Activated CD8-positive, alpha-beta memory T cell treated with anti-CD3 and anti-CD28 coated beads, Interleukin-2, amount 10 ng/mL, durations not matched to agents 7 days and 5 days (primary cell): ENCODE data around the gene SBF2. TPM values are rescaled to one million over a fixed set of nuclear protein-coding genes. Genes with fewer than 3 reads are reported as not detected.

ENCODE experiments used
- ATAC-seq: fragments of 150-1000 bp; cut with Tn5 transposase; one replicate; pipeline ENCODE4 v1.10.0; 2021; ENCODE audit warnings: moderate library complexity
- CTCF ChIA-PET: fragments of 350-600 bp; sonication (Branson Sonifier 250); formaldehyde crosslinking; loops from one replicate; lab custom pipeline; 2021; ENCODE audit warnings: antibody characterized with exemption; lab: Charles Lee
- DNase-seq: peaks from one replicate; pipeline ENCODE4 v3.0.0-alpha.2; 2020
- H3K27ac Mint-ChIP-seq: one replicate; pipeline ENCODE4 v1.8.0; 2021; ENCODE audit warnings: mild to moderate bottlenecking, mixed read lengths
- H3K27me3 Mint-ChIP-seq: one replicate; pipeline ENCODE4 v1.8.0; 2021; ENCODE audit warnings: mixed read lengths
- H3K36me3 Mint-ChIP-seq: one replicate; pipeline ENCODE4 v1.8.0; 2021; ENCODE audit warnings: mild to moderate bottlenecking, mixed read lengths
- H3K4me1 Mint-ChIP-seq: one replicate; pipeline ENCODE4 v1.8.0; 2021; ENCODE audit warnings: mixed read lengths
- H3K4me3 Mint-ChIP-seq: one replicate; pipeline ENCODE4 v1.8.0; 2021; ENCODE audit warnings: mild to moderate bottlenecking, moderate library complexity, mixed read lengths
- H3K9me3 Mint-ChIP-seq: one replicate; pipeline ENCODE4 v1.8.0; 2022; ENCODE audit warnings: low read depth, mixed read lengths
- total RNA-seq, 2 experiments: library from RNA; stranded (reverse); gene quantifications; one replicate each; pipeline ENCODE4 v1.2.3, GENCODE V29; 2021

The SBF2 gene
- total RNA-seq, 2 experiments from 2014 or later = 4.6 to 8.3 TPM

DNA sequence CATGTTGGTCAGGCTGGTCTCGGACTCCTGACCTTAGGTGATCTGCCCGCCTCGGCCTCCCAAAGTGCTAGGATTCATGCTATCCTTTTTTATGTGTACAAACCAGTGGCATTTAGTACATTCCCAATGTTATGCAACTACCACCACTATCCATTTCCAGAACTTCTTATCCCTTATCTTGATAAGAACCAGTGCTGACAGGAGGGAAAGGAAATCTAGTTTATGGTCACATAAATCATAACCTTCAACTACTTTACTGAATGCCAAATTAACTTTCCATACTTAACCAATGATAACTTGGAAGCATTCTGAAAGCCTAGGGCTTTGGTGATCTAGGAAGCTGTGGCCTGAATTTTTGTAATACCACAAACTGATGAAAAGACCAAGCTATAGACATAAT lies 459.7 kb downstream of the SBF2 start:
- no peaks in the 10 kb centered on the region for H3K9me3 Mint-ChIP-seq
- peaks cover 6% of the 10 kb centered on the region for H3K4me1 Mint-ChIP-seq
- H3K36me3 Mint-ChIP-seq = peaks cover under 1% of the 10 kb centered on the region
- no peaks in the 10 kb centered on the region for H3K27me3 Mint-ChIP-seq
- ATAC-seq (no peak), DNase-seq (no peak)
- CTCF ChIA-PET = no interaction called here
- no peak overlapping the region for H3K27ac Mint-ChIP-seq
- no peak overlapping the region for H3K4me3 Mint-ChIP-seq

DNA sequence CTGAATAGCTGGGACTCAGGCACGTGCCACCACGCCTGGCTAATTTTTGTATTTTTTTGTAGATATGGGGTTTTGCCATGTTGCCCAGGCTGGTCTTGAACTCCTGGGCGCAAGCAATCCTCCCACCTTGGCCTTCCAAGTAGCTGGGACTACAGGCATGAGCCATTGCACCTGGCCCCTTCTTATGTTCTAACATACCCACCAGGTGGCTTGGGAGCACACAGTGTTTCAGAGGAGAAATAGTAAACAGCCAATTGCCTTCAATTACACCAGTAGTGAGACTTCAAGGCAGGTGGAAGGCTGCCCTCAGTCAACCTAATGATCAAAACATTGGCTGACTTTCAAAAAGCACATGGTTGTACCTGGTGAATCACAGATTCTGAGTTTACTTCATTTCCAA lies 462.9 kb downstream of the SBF2 start:
- CTCF ChIA-PET = interaction anchor here (0.7 to 1.0 kb wide), 2 partner anchors 72 to 77 kb away, joined by 3 read pairs; no protein-coding TSS in a partner anchor
- H3K4me1 Mint-ChIP-seq = no peaks in the 10 kb centered on the region
- H3K9me3 Mint-ChIP-seq = no peaks in the 10 kb centered on the region
- no peak overlapping the region for H3K27ac Mint-ChIP-seq
- no peak overlapping the region for H3K4me3 Mint-ChIP-seq
- H3K36me3 Mint-ChIP-seq = no peaks in the 10 kb centered on the region
- ATAC-seq (no peak), DNase-seq (no peak)
- H3K27me3 Mint-ChIP-seq = no peaks in the 10 kb centered on the region

DNA sequence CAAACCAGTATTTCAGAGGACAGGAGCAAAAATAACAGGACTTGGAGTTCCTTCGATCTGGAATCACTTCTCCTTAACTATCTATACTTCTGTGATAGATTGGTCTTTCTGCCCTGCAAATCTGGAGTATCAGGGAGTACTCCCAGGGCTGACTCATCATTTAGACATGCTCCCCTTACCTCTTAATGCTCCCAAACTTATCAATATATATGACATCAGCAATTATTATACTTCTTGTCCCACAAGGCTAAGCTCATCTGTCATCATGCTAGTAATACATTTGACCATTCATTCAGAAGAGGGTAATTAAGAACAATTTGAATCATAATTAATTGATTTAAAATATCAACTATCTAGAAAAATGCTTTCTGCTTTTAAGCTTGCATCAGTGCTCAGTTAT lies 466.3 kb downstream of the SBF2 start:
- H3K27ac Mint-ChIP-seq = no peak overlapping the region
- H3K4me3 Mint-ChIP-seq = no peak overlapping the region
- CTCF ChIA-PET = interaction anchor here (2.0 kb wide), 1 partner anchor 30 kb away, joined by 4 read pairs; no protein-coding TSS in a partner anchor
- H3K4me1 Mint-ChIP-seq = no peaks in the 10 kb centered on the region
- DNase-seq = no peak
- H3K36me3 Mint-ChIP-seq = no peaks in the 10 kb centered on the region
- H3K27me3 Mint-ChIP-seq = no peaks in the 10 kb centered on the region
- ATAC-seq = no peak
- no peaks in the 10 kb centered on the region for H3K9me3 Mint-ChIP-seq

DNA sequence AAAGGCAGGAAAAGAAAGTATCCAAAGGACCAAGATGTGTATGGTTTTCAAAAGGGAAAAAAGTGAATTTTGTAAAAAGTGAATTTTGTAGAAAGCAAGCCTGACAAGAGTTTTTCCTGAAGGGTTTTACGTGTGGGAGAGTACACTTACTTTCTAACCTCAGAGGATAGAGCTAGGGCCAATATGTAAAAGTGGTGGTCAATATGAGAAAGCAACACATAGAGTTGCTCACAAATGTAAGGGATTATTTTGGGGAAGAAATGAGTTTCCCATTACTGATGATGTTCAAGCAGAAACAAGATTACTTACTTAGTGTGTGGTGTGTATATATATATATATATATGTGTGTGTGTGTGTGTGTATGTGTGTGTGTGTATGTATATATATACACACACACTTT lies 467.6 kb downstream of the SBF2 start:
- H3K27ac Mint-ChIP-seq = no peak overlapping the region
- no peaks in the 10 kb centered on the region for H3K36me3 Mint-ChIP-seq
- no peak for DNase-seq
- H3K9me3 Mint-ChIP-seq = no peaks in the 10 kb centered on the region
- no peak overlapping the region for H3K4me3 Mint-ChIP-seq
- no peaks in the 10 kb centered on the region for H3K27me3 Mint-ChIP-seq
- ATAC-seq = no peak
- CTCF ChIA-PET = no interaction called here
- H3K4me1 Mint-ChIP-seq = no peaks in the 10 kb centered on the region

DNA sequence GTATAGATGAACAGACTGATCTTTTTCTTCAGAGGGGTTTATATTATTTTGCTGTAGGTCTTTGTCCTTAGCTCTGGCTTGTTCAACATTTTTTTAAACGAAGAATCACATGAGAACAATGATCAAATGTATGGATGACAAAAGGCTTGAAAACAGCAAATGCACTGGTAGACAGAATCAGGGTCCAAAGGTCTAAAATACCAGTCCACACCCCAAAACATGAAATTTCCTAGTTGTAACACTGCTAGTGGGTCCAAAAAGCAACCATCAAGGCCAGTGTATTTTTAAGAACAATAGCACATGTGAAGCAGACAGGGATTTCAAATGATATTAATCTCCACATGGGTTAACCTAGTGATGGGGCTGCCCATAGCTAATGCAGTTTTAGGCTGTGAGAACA lies 468.1 kb downstream of the SBF2 start:
- H3K36me3 Mint-ChIP-seq = no peaks in the 10 kb centered on the region
- ATAC-seq = no peak
- H3K9me3 Mint-ChIP-seq = no peaks in the 10 kb centered on the region
- H3K27ac Mint-ChIP-seq = no peak overlapping the region
- no peaks in the 10 kb centered on the region for H3K4me1 Mint-ChIP-seq
- no peak for DNase-seq
- no peak overlapping the region for H3K4me3 Mint-ChIP-seq
- CTCF ChIA-PET = no interaction called here
- H3K27me3 Mint-ChIP-seq = no peaks in the 10 kb centered on the region

DNA sequence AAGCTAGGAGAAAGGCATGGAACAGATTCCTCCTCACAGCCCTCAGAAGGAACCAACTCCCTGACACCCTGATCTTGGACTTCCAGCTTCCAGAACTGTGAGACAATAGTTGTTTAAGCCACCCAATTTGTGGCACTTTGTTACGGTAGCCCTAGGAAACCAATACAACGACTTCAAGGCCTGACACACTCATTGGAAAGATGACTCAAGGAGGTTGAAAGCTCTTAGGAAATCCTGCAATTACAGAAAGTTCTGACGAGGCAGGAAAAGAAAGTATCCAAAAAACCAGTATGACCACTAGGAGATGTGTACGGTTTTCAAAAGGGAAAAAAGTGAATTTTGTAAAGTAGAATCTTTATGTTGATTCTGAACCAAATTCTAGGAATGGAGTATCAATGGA lies 468.7 kb downstream of the SBF2 start:
- H3K27ac Mint-ChIP-seq = no peak overlapping the region

DNA sequence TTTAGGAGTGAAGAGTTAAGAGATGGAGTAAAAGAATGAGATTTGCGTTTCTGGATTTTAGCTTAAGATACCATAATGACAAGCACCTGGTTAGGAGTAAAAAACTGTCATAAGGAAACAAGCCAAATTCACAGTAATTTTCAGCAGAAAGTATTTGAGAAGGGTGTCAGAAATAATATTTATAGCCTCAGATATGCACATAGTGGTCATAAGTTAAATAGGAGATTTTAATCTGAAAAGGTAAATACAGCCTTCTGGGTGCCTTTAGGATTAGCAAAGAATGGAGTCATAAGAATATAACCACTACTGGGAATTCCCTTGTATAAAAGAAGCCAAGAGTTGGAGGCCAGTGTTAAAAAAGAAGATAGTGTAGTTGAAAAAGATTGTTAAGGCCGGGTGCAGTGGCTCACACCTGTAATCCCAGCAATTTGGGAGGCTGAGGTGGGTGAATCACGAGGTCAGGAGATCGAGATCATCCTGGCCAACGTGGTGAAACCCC lies 470.1 kb downstream of the SBF2 start:
- no peak for ATAC-seq
- no peak overlapping the region for H3K27ac Mint-ChIP-seq

More for the DNA sequence above, 468.7 kb downstream of the SBF2 start:
- Mint-ChIP-seq H3K27me3 (no peaks in the 10 kb centered on the region), H3K4me3 (no peak overlapping the region), H3K36me3 (no peaks in the 10 kb centered on the region), H3K4me1 (no peaks in the 10 kb centered on the region), H3K9me3 (no peaks in the 10 kb centered on the region)
- ATAC-seq (no peak), DNase-seq (no peak)
- CTCF ChIA-PET = no interaction called here

DNA sequence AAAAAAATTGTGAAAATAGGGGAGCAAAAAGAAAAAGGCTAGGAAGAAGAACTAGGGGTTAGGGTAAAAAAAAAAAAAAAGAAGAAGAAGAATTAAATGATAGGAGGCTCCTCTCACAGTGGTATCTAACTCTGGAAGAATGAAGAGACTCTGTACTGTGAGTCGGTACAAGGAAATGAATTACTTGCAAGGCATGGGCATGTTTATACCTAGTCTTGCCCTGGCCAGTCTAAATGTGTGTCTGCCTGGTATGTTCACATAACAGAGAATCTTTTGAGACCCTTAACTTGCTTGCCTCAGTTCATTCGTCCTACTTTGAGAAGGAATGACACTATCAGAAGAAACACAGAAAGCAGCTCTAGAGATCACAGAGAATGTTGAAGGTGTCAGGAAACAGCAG lies 470.6 kb downstream of the SBF2 start:
- Mint-ChIP-seq H3K4me1 (no peaks in the 10 kb centered on the region), H3K27me3 (no peaks in the 10 kb centered on the region), H3K4me3 (no peak overlapping the region), H3K36me3 (no peaks in the 10 kb centered on the region), H3K27ac (no peak overlapping the region), H3K9me3 (no peaks in the 10 kb centered on the region)
- CTCF ChIA-PET = no interaction called here
- no peak for ATAC-seq
- no peak for DNase-seq

More for the DNA sequence above, 470.1 kb downstream of the SBF2 start:
- DNase-seq = no peak
- no peaks in the 10 kb centered on the region for H3K4me1 Mint-ChIP-seq
- H3K36me3 Mint-ChIP-seq = no peaks in the 10 kb centered on the region
- no peaks in the 10 kb centered on the region for H3K27me3 Mint-ChIP-seq
- CTCF ChIA-PET = no interaction called here
- no peak overlapping the region for H3K4me3 Mint-ChIP-seq
- no peaks in the 10 kb centered on the region for H3K9me3 Mint-ChIP-seq

DNA sequence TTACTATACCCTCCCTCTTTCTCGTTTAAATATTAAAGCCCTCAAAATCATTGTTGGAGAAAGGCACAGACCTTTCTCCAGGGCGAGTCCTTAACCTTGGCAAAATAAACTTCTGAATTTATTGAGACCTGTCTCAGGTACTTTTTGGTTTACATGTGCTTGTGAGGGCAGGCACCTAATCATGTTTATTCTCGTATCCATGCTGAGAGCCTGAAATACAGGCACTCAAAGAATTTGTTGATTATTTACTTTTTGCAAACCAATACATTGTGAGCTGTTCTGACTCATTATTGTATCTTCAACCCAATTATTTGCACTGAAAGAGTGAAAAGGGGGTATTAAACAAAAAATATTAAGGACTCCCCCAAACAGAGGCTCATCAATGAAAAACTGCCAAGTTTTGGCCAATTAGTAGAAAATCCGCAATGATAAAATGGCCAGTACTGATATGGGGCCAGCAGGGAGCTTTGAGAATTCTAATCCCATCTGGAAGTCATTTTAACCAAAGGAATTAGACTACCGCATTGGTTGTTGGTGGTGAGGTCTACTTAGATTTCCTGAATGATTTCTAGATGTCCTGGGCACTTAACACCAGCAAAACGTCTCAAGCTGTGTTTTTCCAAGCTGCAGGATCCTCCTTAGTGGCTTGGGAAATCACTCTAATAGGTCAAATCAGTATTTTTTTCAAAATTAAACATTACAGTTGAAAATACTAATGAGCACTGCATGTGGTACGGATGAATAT lies 472.8 kb downstream of the SBF2 start:
- Mint-ChIP-seq H3K9me3 (no peaks in the 10 kb centered on the region), H3K4me1 (no peaks in the 10 kb centered on the region), H3K27ac (no peak overlapping the region), H3K27me3 (no peaks in the 10 kb centered on the region), H3K4me3 (no peak overlapping the region), H3K36me3 (no peaks in the 10 kb centered on the region)
- ATAC-seq (no peak), DNase-seq (no peak)
- CTCF ChIA-PET = interaction anchor here (1.0 kb wide), 1 partner anchor 63 kb away, joined by 3 read pairs; no protein-coding TSS in a partner anchor

DNA sequence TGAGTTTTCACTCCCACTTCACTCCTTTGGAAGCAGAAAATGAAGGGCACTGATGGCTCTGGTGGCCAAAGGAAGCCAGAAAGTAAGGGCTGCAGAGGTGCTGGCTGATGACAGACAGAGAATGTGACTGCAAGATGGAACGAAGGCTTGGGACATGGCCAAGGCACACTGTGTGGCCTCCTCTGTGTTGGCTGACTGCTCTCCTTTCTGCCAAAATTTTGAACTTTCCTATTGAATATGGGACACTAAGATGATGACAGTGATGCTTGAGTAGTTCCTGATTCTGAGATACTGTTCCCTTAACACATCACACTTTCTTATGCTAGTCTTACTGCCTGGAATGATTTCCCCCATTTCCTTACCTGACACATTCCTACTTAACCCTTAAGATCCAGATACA lies 473.8 kb downstream of the SBF2 start:
- Mint-ChIP-seq H3K36me3 (no peaks in the 10 kb centered on the region), H3K9me3 (no peaks in the 10 kb centered on the region), H3K4me3 (no peak overlapping the region), H3K4me1 (no peaks in the 10 kb centered on the region), H3K27me3 (no peaks in the 10 kb centered on the region), H3K27ac (no peak overlapping the region)
- DNase-seq (no peak), ATAC-seq (no peak)
- CTCF ChIA-PET = no interaction called here

DNA sequence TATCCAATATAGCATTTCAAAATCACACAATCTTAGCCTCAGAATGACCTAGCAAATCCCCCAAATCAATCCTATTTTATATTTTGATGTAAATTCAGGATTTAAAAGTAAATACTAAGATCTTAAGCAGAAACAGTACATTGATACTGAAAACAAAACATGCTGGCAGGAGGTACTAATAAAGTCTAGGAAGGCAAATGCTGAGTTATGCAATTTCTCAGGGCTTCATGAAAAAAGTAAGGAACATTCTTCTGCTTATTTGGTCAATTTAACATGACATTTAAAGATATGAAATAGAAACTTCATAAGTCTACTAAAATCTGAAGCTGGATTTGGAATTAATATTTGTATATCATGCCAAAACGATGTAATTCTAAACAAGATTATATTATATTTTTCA lies 476.8 kb downstream of the SBF2 start:
- H3K4me1 Mint-ChIP-seq = no peaks in the 10 kb centered on the region
- CTCF ChIA-PET = interaction anchor here (0.8 kb wide), 1 partner anchor 23 kb away, joined by 3 read pairs; no protein-coding TSS in a partner anchor

DNA sequence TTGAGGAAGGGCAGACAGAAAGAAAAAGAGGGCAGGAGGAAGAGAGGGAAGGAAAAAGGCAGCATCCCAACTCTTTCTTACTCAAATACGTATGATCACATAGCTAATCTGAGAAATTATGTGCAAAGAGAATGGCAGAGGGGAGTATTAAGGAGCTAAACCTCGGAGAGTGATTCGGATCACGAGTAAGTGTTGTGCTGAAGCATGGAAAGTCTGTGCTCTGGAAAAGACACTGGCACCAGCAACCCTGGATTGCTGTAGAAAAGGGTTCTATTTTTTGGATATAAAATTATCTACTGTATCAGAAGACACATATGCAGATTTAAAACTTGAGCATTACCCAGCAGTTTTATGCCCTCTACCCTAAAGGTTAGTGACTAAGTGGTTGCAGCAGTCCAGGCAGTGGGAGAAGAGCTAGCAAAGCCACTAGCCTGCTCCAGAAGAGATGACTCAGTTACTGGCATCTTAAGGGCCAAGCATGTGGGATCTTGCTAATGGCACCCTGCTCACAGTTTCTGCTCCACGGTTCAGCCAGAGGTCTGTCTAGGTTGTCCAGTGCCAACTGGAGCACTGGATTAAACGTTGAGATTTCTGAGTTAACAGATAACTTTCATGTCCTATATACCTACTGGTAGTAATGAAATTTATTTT lies 478.4 kb downstream of the SBF2 start:
- H3K27me3 Mint-ChIP-seq = no peaks in the 10 kb centered on the region
- CTCF ChIA-PET = no interaction called here
- DNase-seq (no peak), ATAC-seq (no peak)
- H3K4me3 Mint-ChIP-seq = no peak overlapping the region
- no peaks in the 10 kb centered on the region for H3K4me1 Mint-ChIP-seq
- no peak overlapping the region for H3K27ac Mint-ChIP-seq
- no peaks in the 10 kb centered on the region for H3K36me3 Mint-ChIP-seq
- no peaks in the 10 kb centered on the region for H3K9me3 Mint-ChIP-seq

More for the DNA sequence above, 476.8 kb downstream of the SBF2 start:
- Mint-ChIP-seq H3K9me3 (no peaks in the 10 kb centered on the region), H3K27ac (no peak overlapping the region), H3K36me3 (no peaks in the 10 kb centered on the region), H3K4me3 (no peak overlapping the region), H3K27me3 (no peaks in the 10 kb centered on the region)
- DNase-seq = no peak
- ATAC-seq = no peak

DNA sequence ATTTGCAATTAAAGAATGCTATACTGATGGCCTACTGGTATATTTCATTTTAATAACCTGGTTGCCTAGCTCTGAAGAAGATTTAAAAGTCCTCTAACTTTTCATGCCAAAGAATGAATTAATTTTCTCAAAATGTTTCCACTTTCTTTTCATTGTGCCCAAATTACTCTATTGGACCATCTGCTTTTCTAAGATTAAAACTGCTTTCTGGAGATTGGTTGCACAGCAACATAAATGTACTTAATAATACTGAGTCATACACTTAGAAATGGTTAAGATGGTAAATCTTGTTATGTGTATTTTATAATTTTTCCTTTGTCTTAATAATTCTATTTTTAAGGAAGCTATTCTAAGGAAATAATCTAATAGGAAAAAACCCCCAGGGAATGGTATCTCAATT lies 479.9 kb downstream of the SBF2 start:
- DNase-seq (no peak), ATAC-seq (no peak)
- Mint-ChIP-seq H3K4me3 (no peak overlapping the region), H3K9me3 (no peaks in the 10 kb centered on the region), H3K36me3 (no peaks in the 10 kb centered on the region), H3K27me3 (no peaks in the 10 kb centered on the region), H3K4me1 (no peaks in the 10 kb centered on the region), H3K27ac (no peak overlapping the region)
- CTCF ChIA-PET = no interaction called here

DNA sequence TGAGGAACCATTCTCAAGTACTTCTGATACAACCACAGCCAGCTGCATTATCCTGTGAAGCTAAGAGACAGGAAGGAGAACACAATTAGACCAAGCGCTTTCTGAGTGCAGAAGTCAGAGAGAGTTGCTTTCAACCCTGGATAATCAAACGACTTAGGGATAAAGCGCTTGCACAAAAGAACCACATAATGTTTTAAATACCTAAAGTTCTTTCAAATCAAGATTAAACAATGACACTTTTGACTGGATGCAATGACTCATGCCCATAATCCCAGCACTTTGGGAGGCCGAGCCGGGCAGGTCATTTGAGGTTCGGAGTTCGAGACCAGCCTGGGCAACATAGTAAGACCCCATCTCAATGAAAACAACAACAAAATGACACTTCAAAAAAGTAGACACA lies 485.1 kb downstream of the SBF2 start:
- Mint-ChIP-seq H3K4me3 (no peak overlapping the region), H3K27me3 (no peaks in the 10 kb centered on the region), H3K4me1 (no peaks in the 10 kb centered on the region), H3K9me3 (no peaks in the 10 kb centered on the region), H3K36me3 (no peaks in the 10 kb centered on the region), H3K27ac (no peak overlapping the region)
- DNase-seq (no peak), ATAC-seq (no peak)
- CTCF ChIA-PET = interaction anchor here (1.0 kb wide), 1 partner anchor 164 kb away, joined by 4 read pairs; no protein-coding TSS in a partner anchor
